Forelimb muscle (tissue), 1 donor: ENCODE results near the gene ADK. TPM values are rescaled to one million over a fixed set of nuclear protein-coding genes. Genes with fewer than 3 reads are reported as not detected.

ENCODE experiments used
- DNase-seq: peaks from one replicate; pipeline ENCODE4 v3.0.0-alpha.2; 2013; ENCODE audit warnings: low read depth
- polyA plus RNA-seq: library from polyadenylated mRNA; unstranded; fragments of 120-200 nt; gene quantifications from one replicate; pipeline ENCODE4 v1.2.1, GENCODE V29; 2013; ENCODE audit not compliant: insufficient read length

Gene ADK
- polyA plus RNA-seq, 1 donor, result 31.0 TPM

DNA sequence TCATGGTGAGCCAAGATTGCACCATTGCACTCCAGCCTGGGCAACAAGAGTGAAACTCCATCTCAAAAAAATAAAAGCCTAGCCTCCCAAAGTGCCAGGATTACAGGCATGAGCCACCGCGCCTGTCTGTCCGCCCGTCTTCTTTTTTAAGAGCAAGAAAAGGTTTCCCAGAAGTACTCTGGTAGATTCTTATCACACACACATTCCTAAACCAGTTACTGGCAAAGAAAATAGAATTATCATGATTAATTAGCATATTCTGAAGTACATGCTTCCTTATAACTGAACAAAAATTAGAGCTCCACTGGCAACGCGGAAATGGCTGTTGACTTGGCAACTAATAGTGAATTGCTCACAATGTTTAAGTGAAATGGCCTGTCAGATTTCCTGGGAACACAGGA, 87.0 kb downstream of the ADK start:
- DNase-seq, result no peak

GRCh38 chr10:74238516-74238915, 87.5 kb downstream of the ADK start:
- DNase-seq, result no peak

- DNase-seq, result no peak
These were observed 92.0 kb downstream of the ADK start for GRCh38 chr10:74243067-74243466.

- DNase-seq, result peak; percentile 41
These were observed 93.2 kb downstream of the ADK start for GRCh38 chr10:74244097-74244685.

GRCh38 chr10:74244807-74245206, 93.8 kb downstream of the ADK start:
- DNase-seq, result no peak

- no peak for DNase-seq
These were observed 95.5 kb downstream of the ADK start for GRCh38 chr10:74246495-74246894.

DNA sequence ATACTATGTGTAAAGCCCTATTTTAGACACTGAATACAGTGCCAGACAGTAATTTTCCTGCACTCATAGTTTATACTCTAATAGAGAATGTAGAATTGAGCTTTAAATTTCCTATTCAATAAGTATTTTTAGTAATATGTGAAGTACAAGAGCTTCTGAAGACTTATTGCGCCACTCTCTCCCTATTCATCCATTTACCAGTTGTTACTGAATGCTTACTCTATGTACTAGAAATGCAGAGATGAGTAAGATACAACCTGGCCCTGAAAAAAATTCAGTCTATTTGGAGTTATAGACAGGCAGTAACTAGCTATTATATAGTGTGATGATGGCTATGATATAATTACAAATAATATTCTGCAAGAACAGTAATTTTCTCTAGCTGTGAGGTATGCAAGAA, 98.8 kb downstream of the ADK start:
- no peak for DNase-seq

- DNase-seq, result no peak
These were observed 104.2 kb downstream of the ADK start for GRCh38 chr10:74255214-74255613.

DNA sequence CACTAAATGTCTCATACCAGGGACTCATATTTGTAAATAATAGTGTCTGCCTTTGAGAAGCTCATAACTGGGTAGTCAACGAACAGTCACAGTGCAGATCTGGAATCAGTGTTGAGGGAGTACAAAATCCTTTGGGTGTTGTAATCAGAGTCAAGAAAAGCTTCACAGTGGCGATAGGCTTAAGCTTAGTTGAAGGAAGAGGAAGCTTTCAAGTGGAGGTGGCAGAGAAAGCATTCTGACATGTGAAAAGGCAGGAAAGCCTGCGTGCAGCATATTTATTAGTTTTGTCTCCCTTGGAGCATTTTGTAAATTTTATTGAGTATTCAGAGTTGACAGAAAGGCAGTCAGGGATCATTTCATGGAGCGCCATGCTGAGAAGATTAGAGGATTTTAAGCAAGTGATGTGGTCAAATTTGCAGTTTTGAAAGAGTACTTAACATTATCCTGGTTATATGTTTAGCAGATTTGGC, 104.9 kb downstream of the ADK start:
- DNase-seq, result no peak

GRCh38 chr10:74262856-74263255, 111.8 kb downstream of the ADK start:
- DNase-seq, result no peak

DNA sequence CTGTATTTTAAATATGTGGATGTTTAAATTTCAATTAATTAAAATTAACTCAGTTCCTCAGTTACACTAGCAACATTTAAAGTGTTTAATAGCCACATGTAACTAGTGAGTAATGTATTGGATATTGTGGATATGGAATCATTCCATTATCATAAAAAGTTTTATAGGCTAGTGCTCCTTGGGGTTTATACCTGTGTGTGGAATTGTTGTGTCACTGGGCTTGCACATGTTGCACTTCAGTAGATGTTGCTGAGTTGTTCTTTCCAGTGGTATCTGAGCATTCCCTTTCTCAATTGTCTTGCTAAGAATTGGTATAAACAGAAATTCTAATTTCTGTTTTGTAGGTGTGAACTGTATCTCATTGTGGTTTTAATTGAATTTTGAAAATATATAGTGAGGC, 113.0 kb downstream of the ADK start:
- DNase-seq, result no peak

- no peak for DNase-seq
These were observed 121.3 kb downstream of the ADK start for GRCh38 chr10:74272288-74272687.

- no peak for DNase-seq
These were observed 124.8 kb downstream of the ADK start for GRCh38 chr10:74275755-74276290.

DNA sequence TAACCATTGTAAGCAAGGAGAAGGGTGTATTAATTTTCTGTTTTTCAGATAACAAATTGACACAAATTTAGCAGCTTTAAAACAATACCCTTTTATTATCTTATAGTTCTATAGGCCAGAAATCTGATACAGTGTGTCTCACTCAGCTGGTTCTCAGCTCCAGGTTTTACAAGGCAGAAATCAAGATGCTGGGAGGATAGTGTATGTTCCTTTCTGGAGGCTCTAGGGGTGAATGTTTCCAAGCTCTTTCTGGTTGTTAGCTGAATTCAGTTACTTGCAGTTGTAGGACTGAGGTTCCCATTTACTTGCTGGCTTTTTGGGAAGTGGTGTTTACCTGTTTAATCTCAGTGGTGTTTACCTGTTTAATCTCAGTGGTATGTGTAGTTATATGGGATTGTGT, 125.4 kb downstream of the ADK start:
- no peak for DNase-seq

GRCh38 chr10:74282151-74282847, 131.3 kb downstream of the ADK start:
- no peak for DNase-seq

DNA sequence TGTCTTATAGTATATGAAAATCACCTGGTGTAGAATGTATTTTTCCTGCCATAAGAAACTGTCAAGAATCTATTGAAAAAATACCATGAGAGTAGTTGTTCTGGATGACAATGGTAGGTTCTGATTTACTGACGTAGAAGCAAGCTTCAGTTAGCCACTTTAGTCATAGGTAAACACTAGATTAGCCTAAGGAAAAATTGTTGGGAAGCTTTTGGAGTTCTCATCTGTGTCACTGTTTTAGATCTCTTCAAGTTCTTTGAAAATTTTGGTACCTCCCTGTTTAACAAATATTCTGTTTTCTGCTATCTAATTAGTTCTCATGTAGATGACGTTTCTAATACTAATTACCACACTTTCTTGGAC, 131.8 kb downstream of the ADK start:
- DNase-seq, result no peak

DNA sequence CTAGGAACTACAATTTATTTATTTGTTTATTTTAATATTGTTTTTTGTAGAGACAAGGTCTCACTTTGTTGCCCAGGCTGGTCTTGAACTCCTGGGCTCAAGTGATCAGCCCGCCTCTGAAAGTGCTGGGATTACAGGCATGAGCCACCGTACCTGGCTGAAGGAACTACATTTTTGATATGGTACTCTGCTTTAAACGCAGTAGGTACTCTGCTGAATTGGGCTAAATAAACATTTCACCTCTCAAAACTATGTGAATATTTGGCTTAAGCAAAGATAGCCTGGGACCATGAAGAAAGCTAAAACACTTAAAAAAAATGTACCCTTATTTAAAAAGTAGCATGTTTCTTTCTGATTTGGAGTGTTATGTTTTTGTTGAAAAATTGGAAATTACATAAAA, 138.2 kb downstream of the ADK start:
- no peak for DNase-seq

GRCh38 chr10:74289951-74290350, 138.9 kb downstream of the ADK start:
- no peak for DNase-seq

GRCh38 chr10:74290708-74291107, 139.7 kb downstream of the ADK start:
- DNase-seq, result no peak

GRCh38 chr10:74292871-74293427, 141.9 kb downstream of the ADK start:
- DNase-seq, result no peak

DNA sequence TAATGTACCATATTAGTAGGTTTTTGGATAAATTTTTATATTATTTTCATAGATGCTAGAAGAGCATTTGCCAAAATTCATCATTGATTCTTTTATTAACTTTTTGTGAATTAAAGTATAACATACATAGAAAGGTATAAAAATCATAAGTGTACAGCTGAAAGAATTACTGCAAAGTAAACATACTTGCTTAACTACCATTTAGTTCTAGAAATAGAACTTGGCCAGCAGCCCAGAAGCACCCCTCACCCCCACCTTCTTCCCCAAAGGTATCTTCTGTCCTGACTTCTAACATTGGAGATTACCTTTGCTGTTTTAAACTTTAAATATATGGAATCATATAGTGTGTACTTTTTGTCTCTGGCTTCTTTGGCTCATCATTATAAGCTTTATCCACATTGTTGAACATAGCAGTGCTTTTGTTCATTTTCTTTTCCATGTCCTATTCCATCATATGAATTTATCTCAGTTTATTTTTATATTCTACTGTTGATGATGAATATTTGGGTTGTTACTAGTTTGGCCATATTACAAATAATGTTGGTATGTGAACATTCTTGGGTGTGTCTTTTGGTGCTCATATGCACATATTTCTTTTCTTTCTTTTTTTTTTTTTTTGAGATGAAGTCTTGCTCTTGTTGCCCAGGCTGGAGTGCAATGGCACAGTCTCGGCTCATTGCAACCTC, 142.8 kb downstream of the ADK start:
- no peak for DNase-seq

GRCh38 chr10:74297389-74298080, 146.5 kb downstream of the ADK start:
- DNase-seq, result no peak
